GM06990 (cell line): ENCODE results near the gene SLC7A8.
A peak's percentile ranks its signal among the peaks of the same experiment; 100 is the strongest.

ENCODE experiments used
- DNase-seq: peaks from one replicate; pipeline ENCODE4 v3.0.0-alpha.2; 2011; ENCODE audit not compliant: insufficient read length; ENCODE audit errors: extremely low read depth
- H3K27me3 ChIP-seq: replicated peaks from 2 replicates; pipeline ENCODE4 v1.6.0; 2011; ENCODE audit warnings: low read length; ENCODE audit not compliant: control insufficient read depth, insufficient read depth
- H3K36me3 ChIP-seq: 2 replicates; pipeline ENCODE4 v1.5.1; 2011; ENCODE audit warnings: low read length; ENCODE audit not compliant: control insufficient read depth, insufficient read depth
- H3K4me3 ChIP-seq: replicated peaks from 2 replicates; pipeline ENCODE4 v1.5.1; 2011; ENCODE audit warnings: low read depth, mild to moderate bottlenecking, control low read depth, low read length
- TF ChIP-seq, protein P1 (sequence below): IDR thresholded peaks from 2 replicates; pipeline ENCODE4 v1.5.1; 2011; ENCODE audit warnings: low read length, control low read depth, mild to moderate bottlenecking, inconsistent platforms; ENCODE audit not compliant: insufficient read depth, poor library complexity, severe bottlenecking

Gene SLC7A8

DNA sequence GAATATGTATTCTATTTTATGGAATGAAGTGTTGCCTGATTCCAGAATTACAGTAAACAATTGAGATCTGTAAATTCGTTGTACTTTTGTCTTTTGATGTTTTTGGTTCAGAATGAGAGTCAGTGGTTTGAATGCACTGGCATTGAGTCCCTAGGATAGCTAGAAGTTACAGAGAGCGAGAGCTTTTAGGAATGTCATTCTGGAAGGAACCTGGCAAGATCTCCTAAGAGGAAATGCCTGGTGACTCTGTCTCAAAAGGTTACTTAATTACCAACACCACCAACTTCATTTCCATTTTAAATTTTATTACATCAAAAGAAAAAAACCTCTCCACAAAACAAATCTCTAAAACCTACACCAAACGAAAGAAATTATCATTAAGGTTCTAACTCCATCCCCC lies 58.4 kb downstream of the SLC7A8 start:
- Histone ChIP-seq H3K36me3 (no peaks in the 10 kb centered on the region), H3K4me3 (no peak overlapping the region), H3K27me3 (no peaks in the 10 kb centered on the region; the same call in 1 of the 2 replicates)
- no peak for DNase-seq
- TF ChIP-seq, protein P1, sequence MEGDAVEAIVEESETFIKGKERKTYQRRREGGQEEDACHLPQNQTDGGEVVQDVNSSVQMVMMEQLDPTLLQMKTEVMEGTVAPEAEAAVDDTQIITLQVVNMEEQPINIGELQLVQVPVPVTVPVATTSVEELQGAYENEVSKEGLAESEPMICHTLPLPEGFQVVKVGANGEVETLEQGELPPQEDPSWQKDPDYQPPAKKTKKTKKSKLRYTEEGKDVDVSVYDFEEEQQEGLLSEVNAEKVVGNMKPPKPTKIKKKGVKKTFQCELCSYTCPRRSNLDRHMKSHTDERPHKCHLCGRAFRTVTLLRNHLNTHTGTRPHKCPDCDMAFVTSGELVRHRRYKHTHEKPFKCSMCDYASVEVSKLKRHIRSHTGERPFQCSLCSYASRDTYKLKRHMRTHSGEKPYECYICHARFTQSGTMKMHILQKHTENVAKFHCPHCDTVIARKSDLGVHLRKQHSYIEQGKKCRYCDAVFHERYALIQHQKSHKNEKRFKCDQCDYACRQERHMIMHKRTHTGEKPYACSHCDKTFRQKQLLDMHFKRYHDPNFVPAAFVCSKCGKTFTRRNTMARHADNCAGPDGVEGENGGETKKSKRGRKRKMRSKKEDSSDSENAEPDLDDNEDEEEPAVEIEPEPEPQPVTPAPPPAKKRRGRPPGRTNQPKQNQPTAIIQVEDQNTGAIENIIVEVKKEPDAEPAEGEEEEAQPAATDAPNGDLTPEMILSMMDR = no peak

DNA sequence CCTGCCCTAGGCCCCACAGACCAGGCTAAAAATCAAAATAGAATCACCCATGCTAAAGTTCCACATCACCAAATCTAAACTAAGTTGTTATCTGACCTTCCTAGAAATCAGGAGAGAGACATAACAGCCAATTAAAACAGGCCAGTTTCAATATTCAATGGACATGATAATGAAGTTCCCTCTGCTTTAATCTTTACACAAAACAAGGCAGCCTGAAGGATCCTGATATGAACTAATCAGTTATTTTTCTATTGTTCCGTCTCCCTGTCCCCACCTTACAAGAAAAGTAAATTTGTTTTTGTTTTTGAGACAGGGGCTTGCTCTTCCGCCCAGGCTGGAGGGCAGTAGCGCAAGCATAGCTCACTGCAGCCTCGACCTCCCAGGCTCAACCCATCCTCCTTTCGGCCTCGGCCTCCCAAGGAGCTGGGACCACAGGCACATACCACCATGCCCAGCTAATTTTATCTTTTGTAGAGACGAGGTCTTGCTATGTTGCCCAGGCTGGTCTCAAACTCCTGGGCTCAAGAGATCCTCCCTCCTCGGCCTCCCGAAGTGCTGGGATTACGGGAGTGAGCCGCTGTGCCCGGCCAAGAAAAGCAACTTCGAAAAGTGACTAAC lies 59.0 kb downstream of the SLC7A8 start:
- H3K36me3 ChIP-seq = no peaks in the 10 kb centered on the region
- H3K4me3 ChIP-seq = no peak overlapping the region
- no peak for DNase-seq
- H3K27me3 ChIP-seq = no peaks in the 10 kb centered on the region; the same call in 1 of the 2 replicates
- TF ChIP-seq, protein P1 = no peak

DNA sequence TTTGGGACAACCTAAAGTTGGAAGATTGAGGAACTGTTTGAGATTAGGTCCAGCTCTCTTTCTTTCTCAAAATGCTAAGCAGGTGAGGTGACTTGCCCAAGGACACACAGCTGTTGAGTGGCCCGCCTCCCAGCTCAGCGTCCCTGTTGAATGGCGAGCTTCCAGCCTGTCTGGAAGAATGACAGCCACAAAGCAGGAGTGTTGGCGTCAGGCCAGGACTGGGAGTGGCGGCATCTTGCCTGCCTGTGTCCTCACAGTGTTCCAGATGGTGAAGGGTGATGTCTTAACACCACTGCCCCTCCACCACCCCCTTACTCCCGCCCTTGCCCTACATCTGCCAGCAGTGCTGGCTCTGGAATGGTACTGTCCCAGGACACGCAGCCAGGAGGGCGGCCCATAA lies 60.0 kb downstream of the SLC7A8 start:
- no peaks in the 10 kb centered on the region; the same call in 1 of the 2 replicates for H3K27me3 ChIP-seq
- H3K4me3 ChIP-seq = no peak overlapping the region
- no peak for DNase-seq
- TF ChIP-seq, protein P1 = no peak
- no peaks in the 10 kb centered on the region for H3K36me3 ChIP-seq

DNA sequence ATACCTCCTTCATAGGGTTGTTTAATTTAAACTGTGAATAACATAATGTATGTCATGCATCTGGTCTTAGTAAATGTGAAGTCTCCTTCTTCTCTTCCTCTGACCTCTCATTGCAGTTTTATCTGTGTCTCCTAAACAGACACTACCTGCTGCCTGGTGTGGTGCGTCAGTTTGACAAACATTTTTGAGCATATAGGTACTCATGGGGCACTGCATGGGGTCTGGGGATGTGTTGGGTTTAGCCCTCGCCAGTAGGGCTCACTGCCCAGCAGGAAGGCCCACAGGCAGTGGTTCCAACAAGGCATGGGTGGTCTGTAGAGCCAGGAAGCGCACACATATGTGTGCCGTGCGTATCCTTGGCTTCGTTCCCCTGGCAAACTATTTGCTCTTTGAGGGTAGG lies 61.4 kb downstream of the SLC7A8 start:
- TF ChIP-seq, protein P1 = no peak
- H3K36me3 ChIP-seq = no peaks in the 10 kb centered on the region
- no peaks in the 10 kb centered on the region for H3K27me3 ChIP-seq
- H3K4me3 ChIP-seq = no peak overlapping the region
- no peak for DNase-seq

DNA sequence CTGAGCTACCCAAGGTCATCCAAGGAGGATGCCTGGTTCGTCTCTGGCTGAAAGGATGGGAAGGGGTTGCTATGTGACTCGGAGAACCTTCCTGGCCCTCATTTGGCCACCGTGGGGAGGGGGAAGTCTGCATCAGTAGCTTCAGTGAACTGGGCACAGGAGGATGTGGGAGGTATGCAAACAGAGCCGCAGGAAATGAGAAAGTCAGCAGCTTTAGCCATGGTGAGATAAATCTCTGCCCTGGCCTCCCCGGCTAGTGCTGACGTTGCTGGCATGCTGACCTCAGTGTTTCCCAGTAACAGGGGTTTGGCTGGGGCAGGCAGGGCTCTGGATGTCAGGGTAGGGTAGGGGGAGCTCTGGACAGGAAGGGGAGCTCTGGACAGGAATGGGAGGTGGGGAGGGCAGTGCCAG lies 62.1 kb downstream of the SLC7A8 start:
- H3K27me3 ChIP-seq = no peaks in the 10 kb centered on the region
- no peaks in the 10 kb centered on the region for H3K36me3 ChIP-seq
- TF ChIP-seq, protein P1 = no peak
- peak; percentile 36 for DNase-seq
- no peak overlapping the region for H3K4me3 ChIP-seq
